RWPE2 (cell line): Measurements from ENCODE around the gene KIF26A.

Experiments used
- ATAC-seq: fragments of 200-7000 bp; cut with Tn5 transposase; 3 replicates; pipeline ENCODE4 v1.9.1; 2021; ENCODE audit warnings: low read depth
- DNase-seq: peaks from one replicate; pipeline ENCODE4 v3.0.0-alpha.2; 2020; ENCODE audit warnings: low spot score
- H3K27ac ChIP-seq: fragments of 450-650 bp; 2 replicates; pipeline ENCODE4 v1.5.1; 2017; ENCODE audit warnings: mild to moderate bottlenecking; ENCODE audit not compliant: poor library complexity, severe bottlenecking
- H3K27me3 ChIP-seq: fragments of 250-450 bp; sonication (Bioruptor Pico); 2 replicates; pipeline ENCODE4 v1.5.1; 2021; ENCODE audit warnings: mild to moderate bottlenecking, moderate library complexity; ENCODE audit not compliant: insufficient read depth, poor library complexity, severe bottlenecking
- H3K36me3 ChIP-seq: fragments of 250-450 bp; sonication (Bioruptor Pico); 2 replicates; pipeline ENCODE4 v1.5.1; 2020; ENCODE audit warnings: low read depth, mild to moderate bottlenecking, moderate library complexity
- H3K4me1 ChIP-seq: fragments of 250-450 bp; sonication (Bioruptor Pico); 2 replicates; pipeline ENCODE4 v1.5.1; 2021; ENCODE audit warnings: mild to moderate bottlenecking, moderate library complexity; ENCODE audit not compliant: insufficient read depth, poor library complexity, severe bottlenecking
- H3K4me3 ChIP-seq: fragments of 250-450 bp; sonication (Bioruptor Pico); 2 replicates; pipeline ENCODE4 v1.5.1; 2021; ENCODE audit warnings: mild to moderate bottlenecking, moderate library complexity; ENCODE audit not compliant: severe bottlenecking
- H3K9me3 ChIP-seq: fragments of 250-450 bp; sonication (Bioruptor Pico); 2 replicates; pipeline ENCODE4 v1.5.1; 2021; ENCODE audit warnings: mild to moderate bottlenecking, moderate library complexity; ENCODE audit not compliant: severe bottlenecking
- CTCF ChIP-seq: fragments of 450-650 bp; IDR thresholded peaks from one replicate; pipeline ENCODE4 v1.5.1; 2017; ENCODE audit warnings: mild to moderate bottlenecking, moderate library complexity; ENCODE audit not compliant: poor library complexity, severe bottlenecking

Gene KIF26A

GRCh38 chr14:104158827-104159798, 20.7 kb downstream of the KIF26A start:
- TF ChIP-seq CTCF = no peak
- ATAC-seq = no peak

GRCh38 chr14:104159990-104160389, 21.6 kb downstream of the KIF26A start:
- DNase-seq (no peak), ATAC-seq (no peak)
- TF ChIP-seq CTCF = no peak
- Histone ChIP-seq H3K4me1 (no peaks in the 10 kb centered on the region), H3K4me3 (no peak overlapping the region), H3K27ac (no peak overlapping the region), H3K27me3 (no peaks in the 10 kb centered on the region), H3K36me3 (no peaks in the 10 kb centered on the region), H3K9me3 (no peaks in the 10 kb centered on the region)

More at GRCh38 chr14:104158827-104159798, 20.7 kb downstream of the KIF26A start:
- DNase-seq = no peak
- Histone ChIP-seq H3K27ac (no peak overlapping the region), H3K27me3 (no peaks in the 10 kb centered on the region), H3K4me1 (no peaks in the 10 kb centered on the region), H3K36me3 (no peaks in the 10 kb centered on the region), H3K9me3 (no peaks in the 10 kb centered on the region), H3K4me3 (no peak overlapping the region)

DNA sequence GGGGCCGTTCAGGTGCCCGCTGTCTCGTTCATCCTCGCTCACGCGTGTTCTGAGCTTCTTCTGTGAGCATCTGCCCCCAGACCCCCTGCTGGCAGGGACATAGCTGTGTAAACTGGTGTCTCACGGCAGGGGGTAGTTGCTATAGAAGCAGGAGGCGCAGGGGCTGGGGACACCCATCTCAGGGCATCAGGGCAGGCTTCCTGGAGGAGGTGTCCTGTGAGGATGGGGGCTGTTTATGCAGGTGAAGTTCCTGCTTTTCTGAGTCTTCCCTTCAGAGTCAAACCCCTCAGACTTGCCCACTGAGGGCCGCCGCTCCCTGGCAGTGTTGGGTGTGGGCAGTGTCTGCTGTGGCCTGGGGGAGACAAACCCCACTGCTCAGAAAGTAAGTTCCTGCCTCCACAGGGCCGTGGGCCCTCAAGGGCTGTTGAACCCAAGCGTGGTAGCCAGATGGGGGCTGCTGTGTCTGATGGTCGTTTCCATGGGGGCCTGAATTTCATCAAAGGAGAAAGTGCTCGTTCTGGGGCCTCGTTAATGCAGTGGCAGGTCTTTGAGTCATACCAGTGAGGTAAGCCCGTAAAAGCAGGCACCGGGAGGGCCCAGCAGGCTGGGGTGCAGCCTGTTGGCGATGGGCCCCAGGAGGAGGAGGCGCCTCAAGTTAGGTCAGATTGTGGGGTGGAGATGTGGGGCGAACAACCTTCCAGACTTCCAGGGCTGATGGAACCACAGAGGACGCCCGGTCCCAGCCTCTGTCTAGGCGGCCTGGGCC, 23.4 kb downstream of the KIF26A start:
- no peaks in the 10 kb centered on the region for H3K4me1 ChIP-seq
- no peak overlapping the region for H3K4me3 ChIP-seq
- 0 out of 3 replicates have a peak, but pooled peaks have one; percentile 15 for ATAC-seq

DNA sequence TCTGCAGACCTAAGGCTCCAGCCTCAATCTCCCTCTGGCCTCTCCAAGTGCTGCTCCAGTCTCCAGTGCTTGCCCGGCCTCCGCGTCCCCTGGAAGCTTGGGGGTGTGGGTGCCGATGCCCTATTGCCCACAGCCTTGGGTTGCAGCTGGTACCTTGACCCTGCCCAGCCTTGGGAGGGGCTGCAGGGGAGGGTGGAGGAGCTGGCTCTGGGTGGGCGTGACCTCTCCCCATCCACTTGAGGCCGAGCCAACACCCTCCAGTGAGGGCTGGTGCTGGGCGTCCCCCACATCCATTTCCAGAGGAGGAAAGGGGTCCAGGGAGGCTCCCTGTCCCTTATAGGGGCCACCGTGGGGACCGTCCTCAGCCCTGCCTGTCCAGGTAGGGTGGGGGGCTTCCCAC, 24.1 kb downstream of the KIF26A start:
- Histone ChIP-seq H3K9me3 (no peaks in the 10 kb centered on the region), H3K4me3 (no peak overlapping the region), H3K27me3 (no peaks in the 10 kb centered on the region), H3K27ac (no peak overlapping the region), H3K4me1 (no peaks in the 10 kb centered on the region), H3K36me3 (no peaks in the 10 kb centered on the region)
- no peak for ATAC-seq
- no peak for DNase-seq
- TF ChIP-seq CTCF = no peak

More for the DNA sequence above, 23.4 kb downstream of the KIF26A start:
- no peaks in the 10 kb centered on the region for H3K36me3 ChIP-seq
- no peaks in the 10 kb centered on the region for H3K9me3 ChIP-seq
- no peak overlapping the region for H3K27ac ChIP-seq
- H3K27me3 ChIP-seq = no peaks in the 10 kb centered on the region
- no peak for DNase-seq
- TF ChIP-seq CTCF = no peak
